Sigmoid colon (tissue), 7 donors: ENCODE data around the gene RRBP1. TPM values are rescaled to one million over a fixed set of nuclear protein-coding genes. Genes with fewer than 3 reads are reported as not detected.

Experiments used
- DNase-seq: peaks from one replicate; pipeline ENCODE4 v3.0.0-alpha.2; 2019
- H3K27ac ChIP-seq, 4 donors: fragments of 200-600 bp; sonication (generic); one replicate each; pipeline ENCODE4 v1.5.1; 2016 to 2019; ENCODE audit warnings: mild to moderate bottlenecking in 1 of 4
- H3K27me3 ChIP-seq, 3 donors: fragments of 200-600 bp; sonication (generic); one replicate each; pipeline ENCODE4 v1.5.1; 2019; ENCODE audit warnings: mild to moderate bottlenecking in 1 of 3
- H3K36me3 ChIP-seq, 4 donors: fragments of 200-600 bp; sonication (generic); one replicate each; pipeline ENCODE4 v1.5.1; 2016 to 2019
- H3K4me1 ChIP-seq, 4 donors: fragments of 200-600 bp; sonication (generic); one replicate each; pipeline ENCODE4 v1.5.1; 2017 to 2019
- H3K4me3 ChIP-seq, 4 donors: fragments of 200-600 bp; sonication (generic); one replicate each; pipeline ENCODE4 v1.5.1; 2017 to 2019; ENCODE audit warnings: mild to moderate bottlenecking in 2 of 4, moderate library complexity in 1 of 4
- H3K9me3 ChIP-seq, 4 donors: fragments of 200-600 bp in 3 of 4; sonication (generic) in 3 of 4; one replicate each; pipeline versions ENCODE4 v1.5.1 to v1.6.1; 2013 to 2019
- CTCF ChIP-seq, 4 experiments: fragments of 450-650 bp in 3 of 4; fragments of 200-600 bp in 1 of 4; IDR thresholded peaks; one replicate each; pipeline ENCODE4 v1.5.1; 2016 to 2019; ENCODE audit warnings: antibody characterized with exemption in 4 of 4, mild to moderate bottlenecking in 3 of 4, moderate library complexity in 2 of 4
- EP300 ChIP-seq, 4 donors: sonication (generic); formaldehyde crosslinking; IDR thresholded peaks; one replicate each; pipeline ENCODE4 v1.6.1; 2017; ENCODE audit warnings: antibody characterized with exemption in 4 of 4
- POLR2A ChIP-seq, 2 donors: fragments of 450-650 bp; IDR thresholded peaks; one replicate each; pipeline ENCODE4 v1.6.1; 2016; ENCODE audit warnings: antibody characterized with exemption in 2 of 2, mild to moderate bottlenecking in 2 of 2, moderate library complexity in 2 of 2
- POLR2AphosphoS5 ChIP-seq, 4 donors: sonication (generic); formaldehyde crosslinking; IDR thresholded peaks; one replicate each; pipeline ENCODE4 v1.6.1; 2017; ENCODE audit warnings: antibody characterized with exemption in 4 of 4
- WGBS, 2 donors: extraction: QIAGEN DNeasy Blood & Tissue Kit; methylation state at CpG; one replicate each; pipeline ENCODE4 v1.1.7; 2013; 5-methylcytosine and 5-hydroxymethylcytosine counted together
- intact Hi-C: fragments of 100-400 bp; cut with DNase I; formaldehyde crosslinking; loops from one replicate; pipeline ENCODE4 v1.15.1; 2023
- polyA plus RNA-seq, 3 donors: library from polyadenylated mRNA; stranded (reverse); fragments of 200-250 nt; gene quantifications; one replicate each; pipeline ENCODE4 v1.2.3, GENCODE V29; 2013
- total RNA-seq, 4 donors: library from RNA; depleted of rRNA; stranded (reverse); fragments of >200 nt; gene quantifications; one replicate each; pipeline ENCODE4 v1.1.0, GENCODE V29; 2016
- donor health status: healthy with polysubstance abuse.
- donor health status: Bipolar disorder and iron deficiency.
- donor health status: healthy.

RRBP1 gene
- total and polyA plus RNA-seq, 7 donors, result 24.6 to 245 (median 35.3) TPM

GRCh38 chr20:17606001-17606400, 76.0 kb downstream of the RRBP1 start:
- intact Hi-C loops, result no loop called here
- H3K4me3 ChIP-seq, result no peak overlapping the region
- TF ChIP-seq POLR2AphosphoS5 (IDR thresholded peaks at IDR 0.05), result no peak
- no peak for TF ChIP-seq EP300 (IDR thresholded peaks at IDR 0.05)
- TF ChIP-seq POLR2A (IDR thresholded peaks at IDR 0.05), result no peak
- no peak for TF ChIP-seq CTCF (IDR thresholded peaks at IDR 0.05)
- no peak for DNase-seq
- peaks cover 0 to 99% (median 96%) of the 10 kb centered on the region in 4 donors for H3K4me1 ChIP-seq
- peak overlapping the region; percentile 51 to 100 (median 76) for H3K27ac ChIP-seq
- WGBS, 2 donors, result 37 to 80% methylated on average over 2 of the region's 2 CpGs
- H3K27me3 ChIP-seq, result no peaks in the 10 kb centered on the region
- H3K9me3 ChIP-seq, result no peaks in the 10 kb centered on the region
- H3K36me3 ChIP-seq, result peaks cover 15 to 92% (median 34%) of the 10 kb centered on the region in 4 donors

GRCh38 chr20:17605131-17605660, 76.8 kb downstream of the RRBP1 start:
- intact Hi-C loops, result no loop called here
- Histone ChIP-seq H3K27ac (peak overlapping the region; percentile 51 to 100 (median 76)), H3K9me3 (no peaks in the 10 kb centered on the region), H3K36me3 (peaks cover 15 to 92% (median 34%) of the 10 kb centered on the region in 4 donors), H3K27me3 (no peaks in the 10 kb centered on the region), H3K4me3 (no peak overlapping the region), H3K4me1 (peaks cover 0 to 99% (median 95%) of the 10 kb centered on the region in 4 donors)
- DNase-seq, result no peak
- 19 to 64% methylated on average over 5 of the region's 5 CpGs for WGBS, 2 donors
- TF ChIP-seq POLR2A (IDR thresholded peaks at IDR 0.05), result no peak
- peak in 2 of 4 donors; percentile 5 to 20 for TF ChIP-seq POLR2AphosphoS5 (IDR thresholded peaks at IDR 0.05)
- no peak for TF ChIP-seq CTCF (IDR thresholded peaks at IDR 0.05)

GRCh38 chr20:17602493-17602892, 79.5 kb downstream of the RRBP1 start:
- Histone ChIP-seq H3K36me3 (peaks cover 8 to 67% (median 15%) of the 10 kb centered on the region in 4 donors), H3K27me3 (no peaks in the 10 kb centered on the region), H3K27ac (peak overlapping the region; percentile 17 to 100 (median 72)), H3K4me3 (no peak overlapping the region), H3K9me3 (no peaks in the 10 kb centered on the region), H3K4me1 (peaks cover 0 to 99% (median 94%) of the 10 kb centered on the region in 4 donors)
- no peak for TF ChIP-seq EP300 (IDR thresholded peaks at IDR 0.05)
- TF ChIP-seq CTCF (IDR thresholded peaks at IDR 0.05), result no peak
- no peak for TF ChIP-seq POLR2AphosphoS5 (IDR thresholded peaks at IDR 0.05)
- 95 to 96% methylated on average over 4 of the region's 4 CpGs for WGBS, 2 donors
- intact Hi-C loops, result no loop called here
- DNase-seq, result no peak

GRCh38 chr20:17601957-17602356, 80.1 kb downstream of the RRBP1 start:
- TF ChIP-seq POLR2AphosphoS5 (IDR thresholded peaks at IDR 0.05) (peak in 2 of 4 donors; percentile 7 to 22), CTCF (IDR thresholded peaks at IDR 0.05) (no peak)
- peaks cover 0 to 100% (median 94%) of the 10 kb centered on the region in 4 donors for H3K4me1 ChIP-seq
- no peaks in the 10 kb centered on the region for H3K9me3 ChIP-seq
- H3K36me3 ChIP-seq, result peaks cover 8 to 62% (median 13%) of the 10 kb centered on the region in 4 donors
- no peak for DNase-seq
- no peak overlapping the region for H3K4me3 ChIP-seq
- H3K27me3 ChIP-seq, result no peaks in the 10 kb centered on the region
- 22 to 48% methylated on average over 4 of the region's 4 CpGs for WGBS, 2 donors
- peak overlapping the region; percentile 17 to 100 (median 72) for H3K27ac ChIP-seq
- intact Hi-C loops, result no loop called here
